CD4-positive, alpha-beta T cell treated with Interleukin-4 for 4 hours (primary cell): Measurements from ENCODE around the gene PRKACA.
"Not testable (repeated sequence)": the region's sequence is repeated elsewhere in the genome, so short reads cannot be mapped to it uniquely, and the experiment has no call there.

ENCODE experiments used
- DNase-seq: peaks from one replicate; pipeline ENCODE4 v3.0.0-alpha.2; 2020

PRKACA gene

GRCh38 chr19:14147797-14148605 is 30.4 kb upstream of the PRKACA start:
- peak; percentile 42 for DNase-seq

DNA sequence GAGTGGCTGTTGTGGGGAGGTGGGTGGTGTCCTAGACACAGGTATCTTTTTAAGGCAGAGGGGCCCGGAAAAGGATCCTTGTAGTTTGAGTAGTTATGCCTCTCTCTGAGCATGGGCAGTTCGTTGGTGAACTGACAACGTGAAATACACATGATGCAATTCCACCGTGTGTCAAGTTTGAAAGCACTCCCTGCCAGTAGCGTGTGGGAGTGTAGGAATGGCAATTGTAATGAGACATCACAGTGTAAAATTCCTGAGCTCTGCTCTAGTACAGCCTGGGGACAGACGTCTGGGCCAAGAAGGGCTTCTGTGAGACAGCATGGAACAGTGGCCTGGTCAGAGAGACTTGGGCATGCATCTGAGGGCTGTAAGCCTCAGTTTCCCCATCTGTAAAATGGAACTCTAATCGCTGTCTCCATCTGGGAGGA is 29.2 kb upstream of the PRKACA start:
- no peak for DNase-seq

- DNase-seq = not testable (repeated sequence)
Measured at GRCh38 chr19:14146169-14146568, 28.6 kb upstream of the PRKACA start.

DNA sequence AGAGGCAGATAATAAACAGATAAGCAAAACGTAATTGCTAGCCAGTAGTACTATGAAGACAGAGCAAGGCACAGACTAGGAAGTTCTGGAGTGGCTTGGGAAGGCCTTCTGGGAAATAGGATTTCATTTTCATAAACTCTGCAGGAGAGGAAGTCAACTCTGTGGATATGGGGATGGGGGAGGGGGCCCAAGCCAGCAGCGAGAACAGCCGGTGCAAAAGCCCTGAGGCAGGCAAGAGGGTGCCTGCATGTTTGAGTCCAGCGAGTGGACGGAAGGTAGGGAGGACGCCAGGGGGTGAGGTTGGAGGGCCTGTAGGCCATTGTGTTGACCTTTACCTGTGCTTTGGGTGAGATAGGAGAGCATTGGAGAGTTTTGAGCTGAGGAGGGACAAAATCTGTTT is 27.8 kb upstream of the PRKACA start:
- DNase-seq = no peak

DNA sequence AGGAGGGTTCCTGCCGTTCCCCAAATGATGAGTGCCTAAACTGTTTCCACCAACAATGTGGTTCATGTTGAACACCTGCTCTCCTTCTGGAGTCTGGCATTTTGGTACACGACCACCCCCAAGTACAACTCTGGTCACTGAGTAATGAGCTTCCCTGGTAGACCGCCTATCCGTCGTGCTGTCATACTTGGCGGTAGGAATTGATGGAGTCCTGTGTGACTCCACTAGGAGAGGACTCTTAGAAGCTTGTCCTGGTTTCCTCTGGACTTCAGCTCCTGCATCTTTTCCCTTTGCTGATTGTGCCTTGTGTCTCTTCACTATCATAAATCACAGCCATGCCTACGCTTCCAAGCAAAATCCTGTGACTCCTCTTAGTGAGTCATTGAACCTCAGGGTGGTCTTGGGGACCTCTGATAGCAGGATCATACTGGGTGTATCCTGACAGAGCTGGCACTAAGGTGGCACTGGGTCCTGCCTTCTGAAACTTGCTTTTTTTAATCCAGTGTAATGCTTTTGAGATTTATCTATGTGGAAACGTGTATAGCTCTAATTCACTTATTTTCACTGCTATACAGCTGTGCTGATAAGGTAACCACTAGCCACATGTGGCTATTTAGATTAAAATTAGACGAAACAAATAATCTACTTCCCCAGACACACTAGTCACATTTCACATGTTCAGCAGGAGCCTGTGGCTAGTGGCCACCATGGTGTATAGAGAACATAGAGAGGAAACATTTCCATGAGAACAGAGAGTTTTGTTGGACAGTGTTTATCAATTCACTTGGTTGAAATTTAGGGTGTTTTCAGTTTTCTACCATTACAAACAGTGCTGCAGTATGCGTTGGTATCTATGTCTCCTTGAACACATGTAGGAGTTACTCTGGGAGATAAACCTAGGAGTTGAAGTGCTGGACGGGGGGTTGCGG is 25.0 kb upstream of the PRKACA start:
- DNase-seq = no peak

DNA sequence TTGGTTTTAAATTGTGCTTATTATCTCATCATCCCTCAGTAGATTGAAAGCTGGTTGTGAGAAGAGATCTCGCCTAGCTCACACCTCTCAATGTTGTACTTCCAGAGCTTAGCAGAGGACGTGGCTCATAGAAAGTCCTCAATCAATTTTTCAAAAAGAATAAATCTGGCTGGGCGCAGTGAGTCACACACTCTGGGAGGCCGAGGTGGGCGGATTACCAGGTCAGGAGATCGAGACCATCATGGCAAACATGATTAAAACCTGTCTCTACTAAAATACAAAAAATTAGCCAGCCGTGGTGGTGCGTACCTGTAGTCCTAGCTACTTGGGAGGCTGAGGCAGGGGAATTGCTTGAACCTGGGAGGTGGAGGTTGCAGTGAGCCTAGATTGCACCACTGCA is 23.5 kb upstream of the PRKACA start:
- no peak for DNase-seq

- no peak for DNase-seq
Measured at GRCh38 chr19:14139944-14140343, 22.4 kb upstream of the PRKACA start.

DNA sequence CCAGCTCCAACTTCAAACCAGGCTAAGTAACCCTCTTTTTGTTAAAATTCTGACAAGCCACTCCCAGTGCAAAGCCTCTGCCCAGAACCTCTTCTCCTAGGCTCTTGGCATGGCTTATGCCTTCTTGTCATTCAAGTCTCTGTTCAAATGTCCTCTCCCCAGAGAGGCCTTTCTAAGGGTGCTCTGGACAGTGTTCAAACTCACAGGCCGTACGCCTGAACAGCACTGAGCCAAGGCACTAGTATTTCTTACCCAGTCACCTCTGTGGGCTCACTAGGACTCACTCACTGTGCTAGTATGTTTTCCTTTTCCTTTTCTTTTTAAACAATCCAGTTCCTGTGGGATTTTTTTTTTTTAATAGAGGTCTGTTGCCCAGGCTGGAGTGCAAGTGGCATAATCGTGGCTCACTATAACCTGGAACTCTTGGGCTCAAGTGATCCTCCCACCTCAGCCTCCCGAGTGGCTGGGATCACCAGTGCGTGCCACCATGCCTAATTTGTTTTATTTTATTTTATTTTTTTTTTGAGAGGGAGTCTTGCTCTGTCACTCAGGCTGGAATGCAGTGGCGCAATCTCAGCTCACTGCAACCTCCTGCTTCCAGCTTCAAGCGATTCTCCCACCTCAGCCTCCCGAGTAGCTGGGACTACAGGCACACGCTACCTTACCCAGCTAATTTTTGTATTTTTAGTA is 21.2 kb upstream of the PRKACA start:
- no peak for DNase-seq

DNA sequence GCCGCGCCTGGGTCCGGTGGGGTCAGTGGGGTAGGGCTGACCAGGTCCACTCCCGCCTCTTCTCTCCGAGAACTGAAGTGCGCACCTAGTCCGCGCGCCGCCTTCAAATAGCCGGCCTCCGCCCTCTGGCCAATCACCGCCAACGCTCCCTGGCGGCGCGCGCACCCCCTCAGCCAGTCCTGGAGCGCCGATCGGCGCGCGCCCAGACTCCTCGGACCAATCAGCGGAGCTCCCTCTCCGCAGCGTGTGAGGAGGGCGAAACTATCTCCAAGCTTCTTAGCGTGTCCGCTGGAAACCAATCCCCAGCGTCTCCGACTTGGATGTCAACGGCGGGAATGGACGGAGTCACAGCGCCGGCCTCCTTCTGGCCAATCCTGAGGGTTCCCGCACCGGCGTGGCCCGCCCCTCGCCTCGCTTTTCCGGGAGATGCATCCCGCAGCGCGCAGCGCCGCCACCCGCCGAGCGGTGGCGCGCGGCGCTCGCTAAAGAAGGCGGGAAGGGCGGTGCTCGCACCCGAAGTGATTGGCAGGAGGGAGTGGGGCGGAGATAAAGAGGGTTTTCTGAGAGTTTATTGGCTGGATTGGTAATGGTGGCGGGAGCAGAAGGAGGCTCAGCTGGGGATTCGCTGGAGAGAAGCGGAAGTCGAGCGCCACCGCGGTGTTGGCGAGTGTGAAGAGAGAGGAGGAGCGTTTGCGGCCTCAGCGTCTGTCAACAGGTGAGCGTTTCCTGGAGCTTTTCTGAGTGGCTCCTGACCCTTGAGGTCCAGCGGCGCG is 19.1 kb upstream of the PRKACA start, which contains the start of gene ASF1B:
Gene ASF1B (minus strand): TSS at position 81 of the 773 bp plus-strand sequence. CDS start 133 bp downstream, outside the sequence.
- DNase-seq = peak; percentile 100

DNA sequence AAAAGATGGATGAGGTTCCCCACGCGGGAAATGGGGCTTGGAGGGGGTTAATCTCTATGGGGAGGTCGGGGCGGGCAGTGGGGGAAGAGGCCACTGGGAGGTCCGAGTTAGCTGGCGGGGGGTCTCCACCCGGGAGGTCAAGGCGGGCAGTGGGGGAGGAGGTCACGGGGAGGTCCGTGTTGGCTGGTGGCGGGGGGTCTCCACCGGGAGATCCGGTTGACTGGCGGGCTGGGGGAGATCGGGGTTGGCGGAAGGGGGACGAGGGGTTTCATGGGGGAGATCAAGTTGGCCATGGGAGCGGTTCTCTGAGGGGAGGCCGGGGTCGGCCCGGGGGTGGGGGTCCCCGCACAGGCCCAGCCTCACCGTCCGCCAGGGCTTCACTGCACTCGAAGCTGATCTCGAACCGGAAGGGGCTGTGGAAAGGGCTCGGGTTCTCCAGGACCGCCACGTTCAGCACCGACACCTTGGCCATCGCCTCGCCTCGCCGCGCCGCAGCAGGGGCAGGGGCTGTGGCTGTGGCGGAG is 18.5 kb upstream of the PRKACA start:
- no peak for DNase-seq

DNA sequence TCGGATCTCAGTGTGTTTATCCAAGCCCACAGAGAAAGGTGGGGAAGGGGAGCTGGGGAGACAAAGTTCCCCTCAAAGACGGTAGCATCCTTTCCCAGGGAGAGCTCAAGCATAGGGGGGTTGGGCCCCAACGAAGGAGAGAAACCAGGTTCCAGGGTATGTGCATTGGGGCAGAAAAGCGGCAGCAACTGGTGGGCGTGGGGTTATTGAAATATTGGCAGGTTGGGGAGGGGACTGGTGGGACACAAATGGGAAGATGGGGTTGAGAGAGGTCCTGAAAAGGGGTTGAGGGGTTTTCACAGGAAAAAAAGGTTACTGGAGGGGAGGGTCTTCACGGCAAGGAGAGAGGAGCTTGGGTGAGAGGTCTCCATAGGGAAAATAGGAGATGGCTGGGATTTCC is 17.8 kb upstream of the PRKACA start:
- no peak for DNase-seq

DNA sequence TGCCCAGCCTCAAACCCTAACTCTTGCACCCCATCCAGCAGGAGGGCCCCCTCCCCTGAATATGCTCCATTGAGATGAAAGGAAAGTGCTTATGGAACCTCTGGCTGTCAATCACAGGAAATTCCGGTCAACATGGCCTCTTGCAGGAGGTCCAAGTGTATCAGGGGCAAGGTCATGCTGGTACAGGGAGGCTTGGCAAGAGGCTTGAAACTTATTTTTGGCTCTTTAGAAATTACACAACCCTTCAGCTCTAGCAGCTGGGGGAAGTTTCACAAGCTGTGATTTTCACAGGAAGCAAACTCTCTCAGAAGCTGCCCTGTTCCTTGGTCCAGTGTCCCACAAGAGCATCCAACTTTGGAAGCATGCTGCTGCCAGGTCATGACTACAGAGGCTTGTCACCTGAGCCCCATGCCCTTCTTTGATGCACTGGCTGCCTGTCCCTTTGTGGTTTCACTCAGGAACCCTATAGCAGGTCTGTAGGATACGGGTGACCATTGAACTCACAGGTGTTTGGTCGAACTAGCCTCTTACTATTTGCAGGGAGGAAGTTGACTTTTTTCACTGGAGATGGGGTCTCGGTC is 10.5 kb upstream of the PRKACA start:
- no peak for DNase-seq

GRCh38 chr19:14127176-14127575 is 9.6 kb upstream of the PRKACA start:
- DNase-seq = no peak

- no peak for DNase-seq
Measured at GRCh38 chr19:14122924-14123323, 5.4 kb upstream of the PRKACA start.

DNA sequence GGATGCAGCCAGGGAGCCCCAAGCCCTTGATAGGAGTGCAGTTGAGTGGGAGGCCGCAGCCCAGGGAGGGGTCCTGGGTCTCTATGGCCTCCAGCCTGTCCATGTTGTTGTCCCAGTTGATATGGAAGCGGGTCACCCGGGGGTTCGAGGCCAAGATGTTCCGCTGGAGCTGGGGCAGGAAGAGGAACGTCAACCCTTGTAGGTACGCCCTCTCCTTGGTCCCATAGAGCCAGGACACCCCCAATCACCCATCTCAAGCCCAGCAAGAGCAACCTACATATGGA is 2.9 kb upstream of the PRKACA start:
- no peak for DNase-seq

DNA sequence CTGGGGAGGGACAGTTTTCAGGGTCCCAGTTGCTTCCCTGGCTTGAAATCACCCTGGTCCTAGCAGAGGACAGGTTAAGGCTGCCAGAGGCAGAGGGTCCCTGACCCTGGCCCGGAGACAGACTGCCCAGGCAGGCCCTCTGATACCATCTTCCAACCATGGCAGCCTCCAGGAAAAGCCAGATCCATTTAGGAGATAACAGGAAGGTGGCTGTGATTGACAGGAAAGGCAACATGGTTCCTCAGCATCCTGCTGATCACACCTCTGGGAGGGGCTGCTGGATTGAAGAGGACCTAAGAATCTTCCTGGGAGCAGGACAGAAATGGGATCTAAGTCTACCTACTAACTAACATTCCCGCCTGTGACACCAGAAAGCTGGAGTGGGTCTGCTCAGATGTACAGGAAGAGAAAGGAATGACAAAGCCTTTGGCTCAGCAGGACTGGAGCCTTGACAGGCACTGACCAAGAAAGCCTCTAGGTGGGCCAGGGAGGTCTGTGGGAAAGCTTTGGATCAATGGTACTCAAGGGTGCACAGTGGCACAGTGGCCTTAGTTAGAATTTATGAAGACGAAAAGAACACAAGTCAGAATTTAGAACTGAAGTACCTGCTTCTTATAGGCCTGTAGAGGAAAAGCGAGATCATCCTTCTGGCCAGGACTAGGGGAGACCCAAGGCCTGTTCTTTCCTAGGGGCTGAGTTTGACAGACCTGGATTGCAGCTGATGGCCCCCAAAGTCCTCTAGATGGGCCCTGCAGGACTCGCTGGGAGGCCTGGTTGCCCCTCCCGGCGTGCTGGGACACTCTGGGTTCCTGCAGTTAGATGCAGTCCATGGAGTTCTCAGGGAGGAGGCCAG is 2.3 kb upstream of the PRKACA start:
- no peak for DNase-seq

- DNase-seq = no peak
Measured at GRCh38 chr19:14119146-14119545, 1.6 kb upstream of the PRKACA start.

GRCh38 chr19:14118165-14119051 is 846 bp upstream of the PRKACA start:
- peak; percentile 23 for DNase-seq

GRCh38 chr19:14116918-14117578 is 514 bp downstream of the PRKACA start:
- no peak for DNase-seq
